PC-9 (cell line): ENCODE data around the gene DBP. TPM values are rescaled to one million over a fixed set of nuclear protein-coding genes. Genes with fewer than 3 reads are reported as not detected.

ENCODE experiments used
- BruUV-seq: library from RNA; stranded (reverse); fragments of 400-500 nt; replicated peaks from 2 replicates; lab custom pipeline; 2021; lab: Mats Ljungman, UMichigan
- CTCF ChIA-PET: fragments of 300-600 bp; sonication (Branson Sonifier 250); formaldehyde crosslinking; loops from one replicate; lab custom pipeline; 2022; ENCODE audit warnings: antibody characterized with exemption; lab: Charles Lee
- POLR2A ChIA-PET: fragments of 300-600 bp; sonication (Branson Sonifier 250); formaldehyde crosslinking; loops from one replicate; lab custom pipeline; 2022; ENCODE audit warnings: antibody characterized with exemption; ENCODE audit not compliant: unreplicated experiment; lab: Charles Lee
- DNase-seq, 2 experiments: peaks; one replicate each; pipeline versions ENCODE4 v3.0.0 to v3.0.0-alpha.2; 2015 to 2022; ENCODE audit warnings: mixed read lengths in 1 of 2
- H2AFZ ChIP-seq: fragments of 200-600 bp; sonication (generic); 2 replicates; pipeline ENCODE4 v1.8.1; 2017; ENCODE audit warnings: antibody characterized with exemption
- H3F3A ChIP-seq: fragments of 200-600 bp; sonication (generic); 2 replicates; pipeline ENCODE4 v1.8.1; 2017; ENCODE audit warnings: antibody characterized with exemption, mild to moderate bottlenecking, low read depth; ENCODE audit not compliant: insufficient read depth
- H3K27ac ChIP-seq: fragments of 200-600 bp; sonication (generic); 2 replicates; pipeline ENCODE4 v1.6.1; 2016; ENCODE audit warnings: mixed run types
- H3K27me3 ChIP-seq: fragments of 200-600 bp; sonication (generic); 2 replicates; pipeline ENCODE4 v1.6.1; 2016; ENCODE audit warnings: low read depth, mixed run types; ENCODE audit not compliant: insufficient read depth
- H3K36me3 ChIP-seq: fragments of 200-600 bp; sonication (generic); 2 replicates; pipeline ENCODE4 v1.6.1; 2016; ENCODE audit warnings: low read depth, mixed run types
- H3K4me1 ChIP-seq: fragments of 200-600 bp; sonication (generic); replicated peaks from 2 replicates; pipeline ENCODE4 v1.6.1; 2016; ENCODE audit warnings: mixed run types; ENCODE audit not compliant: insufficient read depth
- H3K4me2 ChIP-seq: fragments of 200-600 bp; sonication (generic); 2 replicates; pipeline ENCODE4 v1.6.1; 2017; ENCODE audit warnings: mixed run types
- H3K4me3 ChIP-seq: fragments of 200-600 bp; sonication (generic); 2 replicates; pipeline ENCODE4 v1.6.1; 2016; ENCODE audit warnings: mixed run types
- H3K79me2 ChIP-seq: fragments of 200-600 bp; sonication (generic); 2 replicates; pipeline ENCODE4 v1.6.1; 2017; ENCODE audit warnings: low read depth, mixed run types
- H3K9me2 ChIP-seq: fragments of 200-600 bp; sonication (generic); 2 replicates; pipeline ENCODE4 v1.8.1; 2017; ENCODE audit warnings: mild to moderate bottlenecking; ENCODE audit not compliant: insufficient read depth
- H3K9me3 ChIP-seq: fragments of 200-600 bp; sonication (generic); 2 replicates; pipeline ENCODE4 v1.8.1; 2016; ENCODE audit warnings: low read depth; ENCODE audit not compliant: insufficient read depth
- H4K20me1 ChIP-seq: fragments of 200-600 bp; sonication (generic); 2 replicates; pipeline ENCODE4 v1.8.1; 2017; ENCODE audit not compliant: insufficient read depth
- CTCF ChIP-seq: fragments of 200-600 bp; sonication (generic); conservative IDR thresholded peaks from 2 replicates; pipeline ENCODE4 v1.6.1; 2017; ENCODE audit warnings: mixed run types, antibody characterized with exemption, mild to moderate bottlenecking, moderate library complexity
- EZH2 ChIP-seq: fragments of 200-600 bp; sonication (generic); IDR thresholded peaks from 2 replicates; pipeline ENCODE4 v1.8.0; 2017; ENCODE audit warnings: antibody characterized with exemption, low read depth
- intact Hi-C: fragments of 100-400 bp; cut with micrococcal nuclease; formaldehyde crosslinking; loops from one replicate; pipeline ENCODE4 v1.10.0; 2022; ENCODE audit not compliant: unreplicated experiment
- total RNA-seq: library from RNA; stranded (reverse); gene quantifications from 2 replicates; pipeline ENCODE4 v1.2.3, GENCODE V29; 2021

The DBP gene
- total RNA-seq, 1 experiment from 2014 or later, result 48.2 TPM

- Histone ChIP-seq H3K4me1 (peaks cover 14% of the 10 kb centered on the region), H3K79me2 (no peaks in the 10 kb centered on the region), H3K36me3 (no peaks in the 10 kb centered on the region), H3K4me2 (peak overlapping the region; percentile 69), H2AFZ (peak overlapping the region; percentile 71; the same call in 1 of the 2 replicates), H3K27me3 (no peaks in the 10 kb centered on the region), H3K9me2 (no peaks in the 10 kb centered on the region), H3K27ac (peak overlapping the region; percentile 73), H3K4me3 (peak overlapping the region; percentile 43; the same call in 1 of the 2 replicates), H3K9me3 (no peaks in the 10 kb centered on the region), H3F3A (peaks cover 20% of the 10 kb centered on the region), H4K20me1 (no peaks in the 10 kb centered on the region)
- BruUV-seq, result no TSS peak
- intact Hi-C loops, result loop anchor here (1.0 to 2.0 kb wide), 2 partner anchors 26 to 269 kb away; partner anchors contain the start of gene FAM83E
- CTCF ChIA-PET, result interaction anchor here (1.0 to 1.6 kb wide), 4 partner anchors 26 to 197 kb away, joined by 3 to 5 read pairs (median 4); partner anchors contain the start of genes FAM83E and KDELR1
- no peak for TF ChIP-seq EZH2
- TF ChIP-seq CTCF, result peak; percentile 94
- POLR2A ChIA-PET, result interaction anchor here (0.7 kb wide), 1 partner anchor 12 kb away, joined by 3 read pairs; no protein-coding TSS in a partner anchor
- peak; percentile 93 to 96 for DNase-seq
Observed at GRCh38 chr19:48588670-48589401, 48.3 kb downstream of the DBP start.

- peaks cover 29% of the 10 kb centered on the region for H3F3A ChIP-seq
- H3K4me1 ChIP-seq, result peaks cover 17% of the 10 kb centered on the region
- no peak overlapping the region for H3K27ac ChIP-seq
- H3K4me2 ChIP-seq, result no peak overlapping the region
- no peak for DNase-seq
- H3K27me3 ChIP-seq, result no peaks in the 10 kb centered on the region
- no peaks in the 10 kb centered on the region for H3K9me2 ChIP-seq
- intact Hi-C loops, result no loop called here
- H2AFZ ChIP-seq, result no peak overlapping the region
- TF ChIP-seq EZH2 (no peak), CTCF (no peak)
- H4K20me1 ChIP-seq, result no peaks in the 10 kb centered on the region
- ChIA-PET CTCF (no interaction called here), POLR2A (no interaction called here)
- no peaks in the 10 kb centered on the region for H3K9me3 ChIP-seq
- no peaks in the 10 kb centered on the region for H3K79me2 ChIP-seq
- no peak overlapping the region for H3K4me3 ChIP-seq
- BruUV-seq, result no TSS peak
- no peaks in the 10 kb centered on the region for H3K36me3 ChIP-seq
Observed at GRCh38 chr19:48587387-48587786, 49.8 kb downstream of the DBP start.

GRCh38 chr19:48582168-48582567 is 55.0 kb downstream of the DBP start:
- intact Hi-C loops, result no loop called here

More at GRCh38 chr19:48582168-48582567, 55.0 kb downstream of the DBP start:
- BruUV-seq, result no TSS peak
- Histone ChIP-seq H3F3A (peaks cover 15% of the 10 kb centered on the region), H3K4me1 (peaks cover 7% of the 10 kb centered on the region), H2AFZ (no peak overlapping the region), H3K79me2 (no peaks in the 10 kb centered on the region), H3K9me2 (no peaks in the 10 kb centered on the region), H3K9me3 (no peaks in the 10 kb centered on the region), H4K20me1 (no peaks in the 10 kb centered on the region), H3K27me3 (no peaks in the 10 kb centered on the region), H3K4me2 (no peak overlapping the region), H3K36me3 (no peaks in the 10 kb centered on the region), H3K4me3 (no peak overlapping the region), H3K27ac (no peak overlapping the region)
- ChIA-PET POLR2A (no interaction called here), CTCF (no interaction called here)
- peak in 1 of 2 experiments; percentile 66 for DNase-seq
- TF ChIP-seq EZH2 (no peak), CTCF (no peak)

Other genes with a start within 250 kb of the DBP start
- 220 and 261 TPM in 2 replicates for gene KDELR1, start 245.8 kb downstream of the DBP start, total RNA-seq
- 3.2 and 3.8 TPM in 2 replicates for gene GRIN2D, start 243.7 kb downstream of the DBP start, total RNA-seq
- 35.5 and 44.2 TPM in 2 replicates for gene GRWD1, start 191.4 kb downstream of the DBP start, total RNA-seq
- 5.4 and 8.3 TPM in 2 replicates for gene KCNJ14, start 181.8 kb downstream of the DBP start, total RNA-seq
- gene CYTH2, start 168.0 kb downstream of the DBP start, total RNA-seq, result 74.4 and 93.0 TPM in 2 replicates
- 13.9 and 19.6 TPM in 2 replicates for gene LMTK3, start 125.5 kb downstream of the DBP start, total RNA-seq
- gene SULT2B1, start 85.2 kb downstream of the DBP start, total RNA-seq, result 4.4 and 6.2 TPM in 2 replicates
- not detected in 2 replicates for gene SPACA4, start 30.6 kb downstream of the DBP start, total RNA-seq
- gene FAM83E, start 22.3 kb downstream of the DBP start, total RNA-seq, result 12.3 and 17.4 TPM in 2 replicates
- 1,618 and 1,710 TPM in 2 replicates for gene RPL18, start 18.2 kb downstream of the DBP start, total RNA-seq
- gene SPHK2, start 17.9 kb downstream of the DBP start, total RNA-seq, result 18.4 and 20.0 TPM in 2 replicates
- gene CA11, start 8.8 kb upstream of the DBP start, total RNA-seq, result 11.0 and 12.2 TPM in 2 replicates
- gene NTN5, start 35.6 kb upstream of the DBP start, total RNA-seq, result 2.9 and 7.4 TPM in 2 replicates
- 8.7 and 9.6 TPM in 2 replicates for gene FUT2, start 58.6 kb upstream of the DBP start, total RNA-seq
- gene MAMSTR, start 82.3 kb upstream of the DBP start, total RNA-seq, result 2.6 and 3.9 TPM in 2 replicates
- gene RASIP1, start 103.2 kb upstream of the DBP start, total RNA-seq, result 1.3 and 1.4 TPM in 2 replicates
- 2.2 and 3.0 TPM in 2 replicates for gene IZUMO1, start 109.5 kb upstream of the DBP start, total RNA-seq
- 7.9 and 9.6 TPM in 2 replicates for gene FUT1, start 115.3 kb upstream of the DBP start, total RNA-seq
- gene FGF21, start 118.1 kb upstream of the DBP start, total RNA-seq, result 0.41 and 0.78 TPM in 2 replicates
- gene BCAT2, start 173.7 kb upstream of the DBP start, total RNA-seq, result 69.7 and 70.5 TPM in 2 replicates
- 20.7 and 33.6 TPM in 2 replicates for gene HSD17B14, start 199.1 kb upstream of the DBP start, total RNA-seq
- 0.79 and 1.8 TPM in 2 replicates for gene PLEKHA4, start 231.2 kb upstream of the DBP start, total RNA-seq
- 49.5 and 53.6 TPM in 2 replicates for gene PPP1R15A, start 235.0 kb upstream of the DBP start, total RNA-seq